ENCODE measurements around the gene LRRC8B.
"Not testable (repeated sequence)": the region's sequence is repeated elsewhere in the genome, so short reads cannot be mapped to it uniquely, and the experiment has no call there.

Gene LRRC8B

GRCh38 chr1:89609781-89610456, 85.3 kb downstream of the LRRC8B start:
- no peak for DNase-seq

- DNase-seq: no peak
Observed at GRCh38 chr1:89610457-89611011, 85.9 kb downstream of the LRRC8B start.

GRCh38 chr1:89611721-89612120, 87.1 kb downstream of the LRRC8B start:
- DNase-seq: no peak

- DNase-seq: no peak
Observed at GRCh38 chr1:89613928-89614327, 89.3 kb downstream of the LRRC8B start.

GRCh38 chr1:89615676-89616598, 91.3 kb downstream of the LRRC8B start:
- peak; percentile 30 for DNase-seq

GRCh38 chr1:89616844-89617627, 92.4 kb downstream of the LRRC8B start:
- no peak for DNase-seq

- no peak for DNase-seq
Observed at GRCh38 chr1:89620664-89621063, 96.0 kb downstream of the LRRC8B start.

GRCh38 chr1:89622895-89623294, 98.3 kb downstream of the LRRC8B start:
- no peak for DNase-seq

- DNase-seq: no peak
Observed at GRCh38 chr1:89624314-89624713, 99.7 kb downstream of the LRRC8B start.

- DNase-seq: no peak
Observed at GRCh38 chr1:89624715-89625323, 100.2 kb downstream of the LRRC8B start.

GRCh38 chr1:89627596-89627962, 103.0 kb downstream of the LRRC8B start:
- no peak for DNase-seq

GRCh38 chr1:89629146-89629545, 104.5 kb downstream of the LRRC8B start:
- DNase-seq: no peak

- DNase-seq: not testable (repeated sequence)
Observed at GRCh38 chr1:89629600-89629999, 105.0 kb downstream of the LRRC8B start.

- no peak for DNase-seq
Observed at GRCh38 chr1:89630048-89630447, 105.4 kb downstream of the LRRC8B start.

GRCh38 chr1:89631816-89632656, 107.4 kb downstream of the LRRC8B start:
- peak; percentile 65 for DNase-seq

- DNase-seq: peak; percentile 84
Observed at GRCh38 chr1:89632657-89633247, 108.1 kb downstream of the LRRC8B start, which contains the start of gene LRRC8C. Gene LRRC8C, plus strand, starts transcription at chr1:89633120. Its CDS starts 53,354 bp downstream, at chr1:89686474.

GRCh38 chr1:89633248-89633799, 108.7 kb downstream of the LRRC8B start:
- DNase-seq: peak; percentile 84

GRCh38 chr1:89633800-89634625, 109.4 kb downstream of the LRRC8B start:
- peak; percentile 36 for DNase-seq
